Left lung (tissue), 10 donors: ENCODE measurements around the gene SLC6A13. TPM values are rescaled to one million over a fixed set of nuclear protein-coding genes. Genes with fewer than 3 reads are reported as not detected.

ENCODE experiments used
- ATAC-seq: fragments of 200-7000 bp; cut with Tn5 transposase; one replicate; pipeline ENCODE4 v1.9.1; 2020; ENCODE audit warnings: moderate library complexity
- DNase-seq, 4 donors: peaks; one replicate each; pipeline ENCODE4 v3.0.0-alpha.2; 2013 to 2020
- H3K27ac ChIP-seq, 2 donors: fragments of 200-600 bp; sonication (generic) in 1 of 2; one replicate each; pipeline versions ENCODE4 v1.5.0 to v1.8.0; 2020 to 2021
- H3K27me3 ChIP-seq, 2 donors: fragments of 200-600 bp; sonication (generic) in 1 of 2; one replicate each; pipeline versions ENCODE4 v1.5.0 to v1.8.0; 2020 to 2021
- H3K36me3 ChIP-seq, 2 donors: fragments of 200-600 bp; sonication (generic) in 1 of 2; one replicate each; pipeline versions ENCODE4 v1.5.0 to v1.8.0; 2020 to 2021
- H3K4me1 ChIP-seq, 2 donors: fragments of 200-600 bp; one replicate each; pipeline ENCODE4 v1.8.0; 2021
- H3K4me3 ChIP-seq, 2 donors: fragments of 200-600 bp; sonication (generic) in 1 of 2; one replicate each; pipeline versions ENCODE4 v1.5.0 to v1.8.0; 2020 to 2021; ENCODE audit warnings: mild to moderate bottlenecking in 1 of 2
- H3K9me3 ChIP-seq, 2 donors: fragments of 200-600 bp; sonication (generic) in 1 of 2; one replicate each; pipeline versions ENCODE4 v1.5.0 to v1.8.0; 2020 to 2021
- intact Hi-C, 2 donors: fragments of 100-400 bp; cut with DNase I; formaldehyde crosslinking; loops; one replicate each; pipeline versions ENCODE4 v1.11.2 to v1.14.2; 2022
- polyA plus RNA-seq, 6 donors: library from polyadenylated mRNA; unstranded; fragments of 120-200 nt; gene quantifications; one replicate each; pipeline ENCODE4 v1.2.1, GENCODE V29; 2013; ENCODE audit not compliant: insufficient read length in 6 of 6
- total RNA-seq, 2 donors: library from RNA; stranded (reverse); fragmentation: NEBNext Ultra II Directional; extraction: Animal tissue kit (Norgen Biotek cat#: 25700); gene quantifications; one replicate each; pipeline ENCODE4 v1.2.1, GENCODE V29; 2021
- TF ChIP-seq, protein P1 (sequence below), 2 donors: fragments of 200-600 bp; sonication (generic) in 1 of 2; IDR thresholded peaks; one replicate each; pipeline versions ENCODE4 v1.5.0 to v1.8.0; 2021; ENCODE audit warnings: antibody characterized with exemption in 2 of 2
- donor health status: DM: no; HTN: yes; CAD: no.
- donor health status: DM: no; HTN: no; CAD: no.

Gene SLC6A13
- total and polyA plus RNA-seq, 8 donors: 0.79 to 4.1 (median 2.5) TPM

DNA sequence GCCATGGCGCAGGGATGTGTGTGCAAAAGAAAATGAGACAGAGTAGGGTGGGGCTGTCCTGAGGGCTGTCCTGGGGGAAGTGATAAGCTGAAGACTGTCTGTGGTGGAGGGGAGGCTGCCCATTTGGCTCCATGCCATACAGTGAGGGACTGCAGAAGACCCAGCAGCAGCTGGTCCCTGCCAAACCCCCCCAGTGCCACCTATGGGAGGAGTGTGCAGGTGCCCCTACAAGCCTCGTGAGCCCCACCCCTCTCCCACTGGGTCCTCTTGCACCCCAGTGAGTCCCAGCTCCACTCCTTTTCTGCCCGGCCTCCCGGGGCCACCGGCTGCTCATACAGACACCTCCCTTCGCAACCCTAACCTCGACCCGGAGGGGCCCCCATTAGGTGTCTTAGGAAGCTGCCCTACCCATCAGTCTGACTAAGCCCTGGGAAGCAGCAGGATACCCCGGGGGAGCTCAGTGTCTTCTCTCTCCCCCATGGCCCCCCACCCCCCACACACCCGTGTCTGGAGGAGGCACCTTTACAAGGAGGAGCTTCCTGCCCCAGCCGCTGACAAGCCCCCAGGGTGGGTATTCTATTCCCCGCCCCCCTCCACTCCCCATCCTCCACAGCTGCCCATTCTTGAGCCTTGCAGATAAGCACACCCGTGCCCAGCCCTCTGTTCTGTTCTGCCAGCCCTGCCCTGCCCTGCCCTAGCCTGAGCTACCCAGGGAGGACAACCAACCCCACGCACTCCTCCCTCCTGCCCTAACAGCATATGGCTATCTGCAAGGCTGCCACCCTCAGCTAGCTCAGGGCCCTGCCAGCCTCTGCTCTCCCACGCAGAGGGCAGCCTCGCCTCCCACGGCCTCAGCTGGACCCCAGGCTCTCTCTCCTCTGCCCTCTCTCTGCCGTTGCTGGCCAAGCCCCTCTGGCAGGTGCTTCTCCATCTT, 90.6 kb downstream of the SLC6A13 start:
- H3K4me1 ChIP-seq: no peaks in the 10 kb centered on the region
- no peak overlapping the region for H3K27ac ChIP-seq
- H3K36me3 ChIP-seq: no peaks in the 10 kb centered on the region
- H3K4me3 ChIP-seq: no peak overlapping the region
- no peaks in the 10 kb centered on the region for H3K9me3 ChIP-seq
- DNase-seq (peak in 1 of 4 donors; percentile 71), ATAC-seq (peak; percentile 17)
- H3K27me3 ChIP-seq: peaks cover 0 to 65% of the 10 kb centered on the region in 2 donors
- intact Hi-C loops: no loop called here
- TF ChIP-seq, protein P1, sequence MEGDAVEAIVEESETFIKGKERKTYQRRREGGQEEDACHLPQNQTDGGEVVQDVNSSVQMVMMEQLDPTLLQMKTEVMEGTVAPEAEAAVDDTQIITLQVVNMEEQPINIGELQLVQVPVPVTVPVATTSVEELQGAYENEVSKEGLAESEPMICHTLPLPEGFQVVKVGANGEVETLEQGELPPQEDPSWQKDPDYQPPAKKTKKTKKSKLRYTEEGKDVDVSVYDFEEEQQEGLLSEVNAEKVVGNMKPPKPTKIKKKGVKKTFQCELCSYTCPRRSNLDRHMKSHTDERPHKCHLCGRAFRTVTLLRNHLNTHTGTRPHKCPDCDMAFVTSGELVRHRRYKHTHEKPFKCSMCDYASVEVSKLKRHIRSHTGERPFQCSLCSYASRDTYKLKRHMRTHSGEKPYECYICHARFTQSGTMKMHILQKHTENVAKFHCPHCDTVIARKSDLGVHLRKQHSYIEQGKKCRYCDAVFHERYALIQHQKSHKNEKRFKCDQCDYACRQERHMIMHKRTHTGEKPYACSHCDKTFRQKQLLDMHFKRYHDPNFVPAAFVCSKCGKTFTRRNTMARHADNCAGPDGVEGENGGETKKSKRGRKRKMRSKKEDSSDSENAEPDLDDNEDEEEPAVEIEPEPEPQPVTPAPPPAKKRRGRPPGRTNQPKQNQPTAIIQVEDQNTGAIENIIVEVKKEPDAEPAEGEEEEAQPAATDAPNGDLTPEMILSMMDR (IDR thresholded peaks at IDR 0.05): no peak

DNA sequence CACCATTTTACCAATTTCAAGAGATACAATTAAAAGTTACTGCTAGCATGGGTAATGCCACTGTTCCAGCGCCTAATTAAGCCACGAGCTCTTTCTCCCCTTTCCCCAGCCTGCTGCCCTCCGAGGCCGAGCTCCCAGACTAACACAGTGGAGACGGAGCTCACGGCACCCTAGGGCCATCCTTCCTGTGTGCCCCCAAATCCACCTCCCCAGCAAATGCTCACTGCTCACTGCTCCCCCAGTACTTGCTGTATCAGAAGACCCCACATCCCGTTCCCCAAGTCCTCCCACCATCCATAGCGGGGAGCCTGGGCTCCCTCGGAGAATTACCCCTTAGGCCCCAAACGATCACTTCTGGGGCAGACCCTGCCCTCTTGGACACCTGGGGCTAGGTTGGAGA, 91.4 kb downstream of the SLC6A13 start:
- Histone ChIP-seq H3K4me1 (no peaks in the 10 kb centered on the region), H3K9me3 (no peaks in the 10 kb centered on the region), H3K36me3 (no peaks in the 10 kb centered on the region), H3K27ac (no peak overlapping the region), H3K4me3 (no peak overlapping the region), H3K27me3 (peaks cover 0 to 65% of the 10 kb centered on the region in 2 donors)
- intact Hi-C loops: no loop called here
- TF ChIP-seq, protein P1 (IDR thresholded peaks at IDR 0.05): no peak
- no peak for ATAC-seq
- DNase-seq: no peak

Other genes starting within 250 kb of the SLC6A13 start
- 1 to 10 TPM in 1 of 2 donors, under 1 TPM in 1; 0.64 to 1.4 TPM for gene IQSEC3, start 196.1 kb downstream of the SLC6A13 start, total RNA-seq
- 1 to 10 TPM; 4.6 to 8.4 (median 6.6) TPM for gene IQSEC3, start 196.1 kb downstream of the SLC6A13 start, polyA plus RNA-seq
- gene SLC6A12, start 48.7 kb downstream of the SLC6A13 start, total RNA-seq: 1 to 10 TPM; 3.4 to 4.7 TPM
- gene SLC6A12, start 48.7 kb downstream of the SLC6A13 start, polyA plus RNA-seq: 1 to 10 TPM in 1 of 6 donors, under 1 TPM in 5; 0.52 to 1.2 (median 0.82) TPM
- 10 to 100 TPM; 63.7 to 66.9 TPM for gene KDM5A, start 126.5 kb upstream of the SLC6A13 start, total RNA-seq
- gene KDM5A, start 126.5 kb upstream of the SLC6A13 start, polyA plus RNA-seq: 10 to 100 TPM; 41.2 to 53.5 (median 50.0) TPM
- 1 to 10 TPM; 7.4 to 8.9 TPM for gene CCDC77, start 138.8 kb upstream of the SLC6A13 start, total RNA-seq
- 10 to 100 TPM; 23.7 to 43.7 (median 33.0) TPM for gene CCDC77, start 138.8 kb upstream of the SLC6A13 start, polyA plus RNA-seq
- 10 to 100 TPM; 31.4 to 34.0 TPM for gene B4GALNT3, start 197.1 kb upstream of the SLC6A13 start, total RNA-seq
- 1 to 10 TPM; 2.7 to 7.7 (median 4.4) TPM for gene B4GALNT3, start 197.1 kb upstream of the SLC6A13 start, polyA plus RNA-seq